K562 (cell line): Measurements from ENCODE around the gene NOP10. TPM values are rescaled to one million over a fixed set of nuclear protein-coding genes. Genes with fewer than 3 reads are reported as not detected.

Experiments
- ADNP ChIP-seq: fragments of 200-800 bp; sonication (Bioruptor generic); IDR thresholded peaks from 2 replicates; pipeline ENCODE4 v1.6.1; 2016; ENCODE audit warnings: missing genetic modification characterization, missing compliant biosample characterization
- ARID2 ChIP-seq: fragments of 450-650 bp; IDR thresholded peaks from 2 replicates; pipeline ENCODE4 v1.6.1; 2017; ENCODE audit warnings: antibody characterized with exemption, mild to moderate bottlenecking
- ESRRA ChIP-seq: fragments of 450-650 bp; IDR thresholded peaks from 2 replicates; pipeline ENCODE4 v1.6.1; 2014; ENCODE audit warnings: low read depth, mild to moderate bottlenecking, moderate library complexity, borderline replicate concordance
- HMGN3 ChIP-seq: IDR thresholded peaks from 2 replicates; pipeline ENCODE4 v1.6.1; 2011; ENCODE audit warnings: borderline replicate concordance, low read depth, mild to moderate bottlenecking, mixed read lengths, low read length; ENCODE audit not compliant: insufficient read length; ENCODE audit errors: extremely low read depth
- KDM1A ChIP-seq, 2 experiments: fragments of 450-650 bp; IDR thresholded peaks; 2 replicates each; pipeline ENCODE4 v1.6.1; 2016; ENCODE audit warnings: mild to moderate bottlenecking in 2 of 2
- MXI1 ChIP-seq: IDR thresholded peaks from 2 replicates; pipeline ENCODE4 v1.6.1; 2011; ENCODE audit warnings: low read depth, mild to moderate bottlenecking, improper control_type of control experiment, low read length
- NFRKB ChIP-seq: fragments of 450-650 bp; IDR thresholded peaks from 2 replicates; pipeline ENCODE4 v1.6.1; 2016; ENCODE audit warnings: low read depth
- PHF21A ChIP-seq: fragments of 450-650 bp; IDR thresholded peaks from 2 replicates; pipeline ENCODE4 v1.6.1; 2017; ENCODE audit warnings: low read depth, borderline replicate concordance
- SMARCC2 ChIP-seq: fragments of 450-650 bp; IDR thresholded peaks from 2 replicates; pipeline ENCODE4 v1.6.1; 2017; ENCODE audit warnings: antibody characterized with exemption, moderate library complexity, mild to moderate bottlenecking, low read depth
- TBL1XR1 ChIP-seq, 2 experiments: IDR thresholded peaks; 2 replicates each; pipeline ENCODE4 v1.6.1; 2012; ENCODE audit warnings: improper control_type of control experiment in 2 of 2, low read length in 2 of 2, mild to moderate bottlenecking in 1 of 2
- TCFL5 ChIP-seq: fragments of 250-450 bp; sonication (Bioruptor Pico); conservative IDR thresholded peaks from 2 replicates; pipeline ENCODE4 v1.6.1; 2021; ENCODE audit warnings: mild to moderate bottlenecking, moderate library complexity, matching md5 sums
- ZNF134 ChIP-seq: fragments of 250-450 bp; sonication (Bioruptor Pico); conservative IDR thresholded peaks from 2 replicates; pipeline ENCODE4 v1.4.0; 2020
- polyA plus RNA-seq, 8 experiments: library from polyadenylated mRNA; depleted of rRNA in 4 of 8; stranded (reverse) in 5 of 8; unstranded in 3 of 8; fragments of >200 nt; fragmentation: Nextera tagmentation in 2 of 8; fragmentation: Illumina TruSeq in 1 of 8; extraction: Ambion mirVana in 2 of 8; extraction: Trizol in 1 of 8; gene quantifications; 2 replicates each; pipeline versions ENCODE4 v1.2.1 to v1.2.3, GENCODE V29; 2011 to 2014; ENCODE audit warnings: inconsistent platforms in 1 of 8, missing spikeins in 1 of 8
- total RNA-seq, 7 experiments: library from RNA; depleted of rRNA in 6 of 7; stranded (reverse); fragments of >200 nt in 6 of 7; fragmentation: Illumina TruSeq in 2 of 7; extraction: Trizol in 2 of 7; gene quantifications; 2 replicates each; pipeline versions ENCODE4 v1.2.1 to v1.2.3, GENCODE V29; 2011 to 2021; ENCODE audit warnings: low replicate concordance in 1 of 7
- TF ChIP-seq, protein P1 (sequence below): fragments of 250-450 bp; sonication (Bioruptor Pico); IDR thresholded peaks from 2 replicates; pipeline ENCODE4 v1.4.0; 2020; ENCODE audit warnings: borderline replicate concordance
- TF ChIP-seq, protein P2 (sequence below): fragments of 200-800 bp; sonication (Bioruptor generic); IDR thresholded peaks from 2 replicates; pipeline ENCODE4 v1.6.1; 2017; ENCODE audit warnings: missing genetic modification characterization, missing compliant biosample characterization
- TF ChIP-seq, protein P3 (sequence below), 3 experiments: fragments of 200-800 bp in 1 of 3; fragments of 250-450 bp in 1 of 3; fragments of 450-650 bp in 1 of 3; sonication (Bioruptor Pico) in 1 of 3; sonication (Bioruptor generic) in 1 of 3; formaldehyde crosslinking in 1 of 3; IDR thresholded peaks; 2 replicates each; pipeline versions ENCODE4 v1.6.1 to v1.8.0; 2016 to 2022; ENCODE audit warnings: mild to moderate bottlenecking in 2 of 3, missing genetic modification characterization in 2 of 3, missing compliant biosample characterization in 1 of 3, moderate library complexity in 1 of 3

The NOP10 gene
- total and polyA plus RNA-seq, 9 of the 15 experiments (the other 6 are each of a cell fraction or from before 2014, with no cell fraction given), result 250 to 1,663 (median 449) TPM

DNA sequence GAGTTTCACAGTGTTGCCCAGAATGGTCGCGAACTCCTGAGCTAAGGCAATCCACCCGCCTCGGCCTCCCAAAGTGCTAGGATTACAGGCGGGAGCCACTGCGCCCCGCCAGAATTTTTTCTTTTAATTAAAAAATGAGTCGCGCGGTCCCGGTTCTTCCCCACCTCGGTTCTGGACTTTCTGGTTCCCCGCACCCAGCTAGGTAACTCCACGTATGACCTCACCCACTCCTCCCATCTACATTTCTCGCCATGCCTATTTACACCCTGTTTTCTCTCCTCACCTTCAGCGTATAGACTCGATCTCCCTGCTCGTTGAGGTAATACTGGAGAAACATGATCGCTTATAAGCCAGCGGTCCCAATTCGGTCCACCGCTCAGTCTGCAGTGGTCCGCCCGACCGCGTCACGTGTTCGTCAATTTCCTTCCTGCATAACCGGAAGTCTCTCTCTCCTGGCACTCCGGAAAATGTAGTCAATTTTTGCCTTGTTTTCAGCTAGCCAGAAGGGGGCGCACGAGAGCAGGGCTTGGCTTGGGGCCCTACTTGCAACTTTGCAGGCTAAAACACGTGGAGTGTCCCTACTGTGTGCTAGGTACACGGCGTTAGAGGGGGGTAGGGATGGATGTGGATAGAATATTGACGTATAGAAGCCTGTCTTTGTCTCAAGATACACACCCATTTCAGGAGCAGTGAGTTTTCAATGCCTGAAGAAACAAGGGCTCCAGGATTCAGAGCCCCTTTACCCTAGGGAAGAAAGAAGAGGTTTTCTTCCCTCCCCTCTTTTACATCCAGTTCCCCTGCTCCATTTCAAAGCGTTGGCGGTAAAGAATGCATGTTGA lies at the start of gene NOP10, which contains the start of gene NUTM1 (continued):
- TF ChIP-seq ADNP, result peak; percentile 90
- TF ChIP-seq HMGN3, result no peak
- TF ChIP-seq, protein P1, sequence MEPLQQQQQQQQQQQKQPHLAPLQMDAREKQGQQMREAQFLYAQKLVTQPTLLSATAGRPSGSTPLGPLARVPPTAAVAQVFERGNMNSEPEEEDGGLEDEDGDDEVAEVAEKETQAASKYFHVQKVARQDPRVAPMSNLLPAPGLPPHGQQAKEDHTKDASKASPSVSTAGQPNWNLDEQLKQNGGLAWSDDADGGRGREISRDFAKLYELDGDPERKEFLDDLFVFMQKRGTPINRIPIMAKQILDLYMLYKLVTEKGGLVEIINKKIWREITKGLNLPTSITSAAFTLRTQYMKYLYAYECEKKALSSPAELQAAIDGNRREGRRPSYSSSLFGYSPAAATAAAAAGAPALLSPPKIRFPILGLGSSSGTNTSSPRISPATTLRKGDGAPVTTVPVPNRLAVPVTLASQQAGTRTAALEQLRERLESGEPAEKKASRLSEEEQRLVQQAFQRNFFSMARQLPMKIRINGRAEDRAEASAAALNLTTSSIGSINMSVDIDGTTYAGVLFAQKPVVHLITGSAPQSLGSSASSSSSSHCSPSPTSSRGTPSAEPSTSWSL, result no peak
- TF ChIP-seq, protein P2, sequence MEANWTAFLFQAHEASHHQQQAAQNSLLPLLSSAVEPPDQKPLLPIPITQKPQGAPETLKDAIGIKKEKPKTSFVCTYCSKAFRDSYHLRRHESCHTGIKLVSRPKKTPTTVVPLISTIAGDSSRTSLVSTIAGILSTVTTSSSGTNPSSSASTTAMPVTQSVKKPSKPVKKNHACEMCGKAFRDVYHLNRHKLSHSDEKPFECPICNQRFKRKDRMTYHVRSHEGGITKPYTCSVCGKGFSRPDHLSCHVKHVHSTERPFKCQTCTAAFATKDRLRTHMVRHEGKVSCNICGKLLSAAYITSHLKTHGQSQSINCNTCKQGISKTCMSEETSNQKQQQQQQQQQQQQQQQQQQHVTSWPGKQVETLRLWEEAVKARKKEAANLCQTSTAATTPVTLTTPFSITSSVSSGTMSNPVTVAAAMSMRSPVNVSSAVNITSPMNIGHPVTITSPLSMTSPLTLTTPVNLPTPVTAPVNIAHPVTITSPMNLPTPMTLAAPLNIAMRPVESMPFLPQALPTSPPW, result peak; percentile 57
- no peak for TF ChIP-seq PHF21A
- no peak for TF ChIP-seq TCFL5 (CRISPR knock-in tag)
- TF ChIP-seq ZNF134 (CRISPR knock-in tag), result no peak
- TF ChIP-seq ESRRA, result peak; percentile 40; the same call in 1 of the 2 replicates
- TF ChIP-seq TBL1XR1 (IDR thresholded peaks at IDR 0.05; ENCODE audit: low read length in 2 of 2), result 0 out of 4 replicates have a peak, but pooled peaks of 1 of the 2 experiments have one; percentile 32
- TF ChIP-seq SMARCC2, result peak; percentile 70; the same call in 1 of the 2 replicates
- no peak for TF ChIP-seq MXI1
- peak in 1 of 2 experiments; percentile 55; a peak in 2 of 4 replicates for TF ChIP-seq KDM1A (IDR thresholded peaks at IDR 0.05)
- TF ChIP-seq, protein P3, sequence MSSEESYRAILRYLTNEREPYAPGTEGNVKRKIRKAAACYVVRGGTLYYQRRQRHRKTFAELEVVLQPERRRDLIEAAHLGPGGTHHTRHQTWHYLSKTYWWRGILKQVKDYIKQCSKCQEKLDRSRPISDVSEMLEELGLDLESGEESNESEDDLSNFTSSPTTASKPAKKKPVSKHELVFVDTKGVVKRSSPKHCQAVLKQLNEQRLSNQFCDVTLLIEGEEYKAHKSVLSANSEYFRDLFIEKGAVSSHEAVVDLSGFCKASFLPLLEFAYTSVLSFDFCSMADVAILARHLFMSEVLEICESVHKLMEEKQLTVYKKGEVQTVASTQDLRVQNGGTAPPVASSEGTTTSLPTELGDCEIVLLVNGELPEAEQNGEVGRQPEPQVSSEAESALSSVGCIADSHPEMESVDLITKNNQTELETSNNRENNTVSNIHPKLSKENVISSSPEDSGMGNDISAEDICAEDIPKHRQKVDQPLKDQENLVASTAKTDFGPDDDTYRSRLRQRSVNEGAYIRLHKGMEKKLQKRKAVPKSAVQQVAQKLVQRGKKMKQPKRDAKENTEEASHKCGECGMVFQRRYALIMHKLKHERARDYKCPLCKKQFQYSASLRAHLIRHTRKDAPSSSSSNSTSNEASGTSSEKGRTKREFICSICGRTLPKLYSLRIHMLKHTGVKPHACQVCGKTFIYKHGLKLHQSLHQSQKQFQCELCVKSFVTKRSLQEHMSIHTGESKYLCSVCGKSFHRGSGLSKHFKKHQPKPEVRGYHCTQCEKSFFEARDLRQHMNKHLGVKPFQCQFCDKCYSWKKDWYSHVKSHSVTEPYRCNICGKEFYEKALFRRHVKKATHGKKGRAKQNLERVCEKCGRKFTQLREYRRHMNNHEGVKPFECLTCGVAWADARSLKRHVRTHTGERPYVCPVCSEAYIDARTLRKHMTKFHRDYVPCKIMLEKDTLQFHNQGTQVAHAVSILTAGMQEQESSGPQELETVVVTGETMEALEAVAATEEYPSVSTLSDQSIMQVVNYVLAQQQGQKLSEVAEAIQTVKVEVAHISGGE (CRISPR knock-in tag; IDR thresholded peaks at IDR 0.05), result peak; percentile 57 to 93 (median 61); a peak in 4 of 6 replicates
- 0 out of 2 replicates have a peak, but pooled peaks have one; percentile 43 for TF ChIP-seq ARID2
- peak; percentile 79; the same call in 1 of the 2 replicates for TF ChIP-seq NFRKB
